Loucy (cell line): ENCODE data around the gene ZNF319.

Experiments
- H2AFZ ChIP-seq: fragments of 200-600 bp; sonication (generic); 2 replicates; pipeline ENCODE4 v1.6.0; 2016; ENCODE audit warnings: antibody characterized with exemption, mild to moderate bottlenecking, low read length, moderate library complexity
- H3F3A ChIP-seq: fragments of 200-600 bp; 2 replicates; pipeline ENCODE4 v1.6.0; 2016; ENCODE audit warnings: antibody characterized with exemption, low read depth, mild to moderate bottlenecking
- H3K27me3 ChIP-seq: fragments of 200-600 bp; sonication (generic); 2 replicates; pipeline ENCODE4 v1.6.1; 2014; ENCODE audit warnings: low read length, mild to moderate bottlenecking; ENCODE audit not compliant: insufficient read depth, poor library complexity, severe bottlenecking
- H3K36me3 ChIP-seq: fragments of 200-600 bp; sonication (generic); 2 replicates; pipeline ENCODE4 v1.6.1; 2016; ENCODE audit warnings: low read length; ENCODE audit not compliant: insufficient read depth
- H3K4me1 ChIP-seq: fragments of 200-600 bp; sonication (generic); 2 replicates; pipeline ENCODE4 v1.5.1; 2014; ENCODE audit warnings: low read length, mild to moderate bottlenecking; ENCODE audit not compliant: insufficient read depth, poor library complexity, severe bottlenecking
- H3K4me2 ChIP-seq: fragments of 200-600 bp; sonication (generic); 2 replicates; pipeline ENCODE4 v1.6.0; 2014; ENCODE audit warnings: antibody characterized with exemption, low read length, low read depth, mild to moderate bottlenecking; ENCODE audit not compliant: poor library complexity, severe bottlenecking
- H3K4me3 ChIP-seq: fragments of 200-600 bp; sonication (generic); 2 replicates; pipeline ENCODE4 v1.5.1; 2014; ENCODE audit warnings: low read length, mild to moderate bottlenecking, mixed read lengths; ENCODE audit not compliant: poor library complexity, severe bottlenecking
- H3K79me2 ChIP-seq: fragments of 200-600 bp; sonication (generic); 2 replicates; pipeline ENCODE4 v1.6.1; 2014; ENCODE audit warnings: low read length; ENCODE audit not compliant: insufficient read depth
- H3K9ac ChIP-seq: fragments of 200-600 bp; sonication (generic); 2 replicates; pipeline ENCODE4 v1.6.0; 2014; ENCODE audit warnings: mild to moderate bottlenecking, low read depth, low read length, moderate library complexity; ENCODE audit not compliant: poor library complexity, severe bottlenecking
- H3K9me2 ChIP-seq: fragments of 200-600 bp; sonication (generic); replicated peaks from 2 replicates; pipeline ENCODE4 v1.6.1; 2016; ENCODE audit warnings: low read depth, low read length, mixed read lengths
- H3K9me3 ChIP-seq: fragments of 200-600 bp; sonication (generic); 2 replicates; pipeline ENCODE4 v1.6.1; 2014; ENCODE audit warnings: mild to moderate bottlenecking, antibody characterized with exemption, low read length, low read depth; ENCODE audit not compliant: insufficient read depth
- H4K20me1 ChIP-seq: fragments of 200-600 bp; sonication (generic); 2 replicates; pipeline ENCODE4 v1.6.0; 2014; ENCODE audit warnings: antibody characterized with exemption, low read length, mild to moderate bottlenecking; ENCODE audit not compliant: insufficient read depth, poor library complexity, severe bottlenecking
- EZH2phosphoT487 ChIP-seq: fragments of 200-600 bp; IDR thresholded peaks from 2 replicates; pipeline ENCODE4 v1.6.1; 2018; ENCODE audit warnings: antibody characterized with exemption, mild to moderate bottlenecking, moderate library complexity, borderline replicate concordance
- TF ChIP-seq, protein P1 (sequence below): fragments of 200-600 bp; sonication (generic); conservative IDR thresholded peaks from 2 replicates; pipeline ENCODE4 v1.5.1; 2014; ENCODE audit warnings: mild to moderate bottlenecking, antibody characterized with exemption, low read length

Gene ZNF319

DNA sequence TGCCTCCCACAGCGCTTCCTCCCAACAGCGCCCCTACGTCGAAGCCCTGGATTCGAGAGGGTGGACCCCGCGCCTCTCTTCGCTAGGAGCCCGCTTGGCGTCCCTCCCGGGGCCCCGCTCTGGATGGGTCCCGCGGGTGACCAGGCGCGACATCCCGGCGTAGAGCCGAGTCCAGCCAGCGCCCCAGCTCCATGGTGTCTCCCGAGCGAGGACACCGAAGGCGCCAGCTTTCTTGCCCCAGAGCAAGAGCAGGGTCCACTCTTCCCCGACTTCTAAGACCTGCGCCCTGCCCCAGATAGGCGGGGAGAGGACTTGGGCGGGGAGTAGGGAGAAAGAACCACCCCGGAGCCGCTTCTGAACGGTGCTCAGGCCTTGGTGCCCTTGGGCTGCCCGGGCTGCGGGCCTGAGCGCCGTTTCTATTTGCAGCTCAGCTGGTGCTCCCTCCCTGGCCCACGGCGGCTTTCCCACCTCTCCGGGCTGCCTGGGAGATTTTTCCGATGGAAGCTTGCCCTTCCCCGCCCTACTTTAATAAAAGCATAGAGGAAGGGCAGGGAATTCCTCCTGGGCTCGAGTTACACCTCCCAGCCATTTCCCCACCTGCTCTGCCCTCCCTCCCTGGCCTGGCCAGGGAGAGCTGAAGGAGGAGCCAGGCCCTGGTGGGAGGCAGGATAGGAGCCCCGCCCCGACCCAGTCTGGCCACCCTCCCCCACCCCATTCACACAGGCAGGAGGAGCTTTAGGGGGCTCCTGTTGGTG lies 26.9 kb upstream of the ZNF319 start:
- H3K9ac ChIP-seq, result no peak overlapping the region

DNA sequence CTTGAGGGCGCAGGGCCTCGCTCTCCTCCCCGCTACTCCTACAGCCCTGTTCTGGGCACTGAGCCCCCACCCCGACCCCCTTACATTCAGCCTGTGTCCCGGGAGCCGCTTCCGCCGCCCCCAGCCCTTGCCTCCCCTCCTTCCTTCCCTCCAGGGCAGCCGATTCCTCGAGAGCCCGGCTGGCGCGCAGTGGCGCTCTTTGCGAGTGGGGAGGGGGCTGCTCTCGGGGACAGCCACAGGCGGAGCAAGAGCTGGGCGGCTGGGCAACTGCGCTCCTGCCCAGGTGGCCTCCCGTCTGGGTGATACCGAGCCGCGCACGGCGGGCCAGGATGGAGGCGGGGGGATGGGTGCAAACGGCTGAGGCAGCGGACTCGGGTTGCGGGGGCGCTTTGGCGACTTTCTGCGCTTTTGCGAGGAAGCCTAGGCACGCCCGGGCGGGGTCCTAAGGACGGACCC lies 26.3 kb upstream of the ZNF319 start:
- H3F3A ChIP-seq, result no peaks in the 10 kb centered on the region
- H3K9me3 ChIP-seq, result no peaks in the 10 kb centered on the region
- peaks cover 3% of the 10 kb centered on the region for H3K4me1 ChIP-seq
- H4K20me1 ChIP-seq, result no peaks in the 10 kb centered on the region
- no peaks in the 10 kb centered on the region for H3K36me3 ChIP-seq
- H3K4me3 ChIP-seq, result no peak overlapping the region
- no peaks in the 10 kb centered on the region for H3K9me2 ChIP-seq
- H3K79me2 ChIP-seq, result no peaks in the 10 kb centered on the region
- no peak overlapping the region for H3K9ac ChIP-seq
- TF ChIP-seq, protein P1, sequence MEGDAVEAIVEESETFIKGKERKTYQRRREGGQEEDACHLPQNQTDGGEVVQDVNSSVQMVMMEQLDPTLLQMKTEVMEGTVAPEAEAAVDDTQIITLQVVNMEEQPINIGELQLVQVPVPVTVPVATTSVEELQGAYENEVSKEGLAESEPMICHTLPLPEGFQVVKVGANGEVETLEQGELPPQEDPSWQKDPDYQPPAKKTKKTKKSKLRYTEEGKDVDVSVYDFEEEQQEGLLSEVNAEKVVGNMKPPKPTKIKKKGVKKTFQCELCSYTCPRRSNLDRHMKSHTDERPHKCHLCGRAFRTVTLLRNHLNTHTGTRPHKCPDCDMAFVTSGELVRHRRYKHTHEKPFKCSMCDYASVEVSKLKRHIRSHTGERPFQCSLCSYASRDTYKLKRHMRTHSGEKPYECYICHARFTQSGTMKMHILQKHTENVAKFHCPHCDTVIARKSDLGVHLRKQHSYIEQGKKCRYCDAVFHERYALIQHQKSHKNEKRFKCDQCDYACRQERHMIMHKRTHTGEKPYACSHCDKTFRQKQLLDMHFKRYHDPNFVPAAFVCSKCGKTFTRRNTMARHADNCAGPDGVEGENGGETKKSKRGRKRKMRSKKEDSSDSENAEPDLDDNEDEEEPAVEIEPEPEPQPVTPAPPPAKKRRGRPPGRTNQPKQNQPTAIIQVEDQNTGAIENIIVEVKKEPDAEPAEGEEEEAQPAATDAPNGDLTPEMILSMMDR, result no peak
- no peak for TF ChIP-seq EZH2phosphoT487
- H3K4me2 ChIP-seq, result no peak overlapping the region
- H3K27me3 ChIP-seq, result no peaks in the 10 kb centered on the region
- H2AFZ ChIP-seq, result no peak overlapping the region

More for the DNA sequence above, 26.9 kb upstream of the ZNF319 start:
- Histone ChIP-seq H4K20me1 (no peaks in the 10 kb centered on the region), H3K4me2 (no peak overlapping the region), H3K79me2 (no peaks in the 10 kb centered on the region), H3K4me3 (no peak overlapping the region), H3K4me1 (peaks cover 3% of the 10 kb centered on the region), H3K27me3 (no peaks in the 10 kb centered on the region), H2AFZ (no peak overlapping the region), H3K9me3 (no peaks in the 10 kb centered on the region), H3F3A (no peaks in the 10 kb centered on the region), H3K36me3 (no peaks in the 10 kb centered on the region), H3K9me2 (no peaks in the 10 kb centered on the region)
- no peak for TF ChIP-seq EZH2phosphoT487
- TF ChIP-seq, protein P1, result no peak

DNA sequence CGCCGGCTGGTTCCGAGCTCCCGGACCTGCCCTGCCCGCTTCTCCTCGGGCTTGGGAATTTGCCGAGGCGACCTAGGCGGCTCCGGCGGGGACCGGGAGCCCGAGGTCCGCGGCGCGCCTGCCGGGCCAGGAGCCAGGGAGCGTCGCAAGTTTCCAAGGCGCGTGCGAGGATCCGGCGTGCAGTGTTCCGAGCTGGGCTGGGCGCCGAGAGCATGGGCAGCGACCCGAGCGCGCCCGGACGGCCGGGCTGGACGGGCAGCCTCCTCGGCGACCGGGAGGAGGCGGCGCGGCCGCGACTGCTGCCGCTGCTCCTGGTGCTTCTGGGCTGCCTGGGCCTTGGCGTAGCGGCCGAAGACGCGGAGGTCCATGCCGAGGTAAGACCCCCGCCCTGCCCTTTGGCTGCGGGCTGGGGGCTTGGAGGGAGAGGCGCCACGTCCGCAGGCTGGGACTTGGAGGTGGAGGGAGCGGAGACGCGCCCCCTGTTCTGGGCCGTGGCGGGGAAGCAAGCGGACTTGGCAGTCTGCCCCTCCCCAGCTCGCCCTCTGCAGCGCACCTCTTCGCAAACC lies 25.8 kb upstream of the ZNF319 start:
- Histone ChIP-seq H3K36me3 (no peaks in the 10 kb centered on the region), H2AFZ (peak overlapping the region; percentile 98), H3F3A (no peaks in the 10 kb centered on the region), H3K9me3 (no peaks in the 10 kb centered on the region), H3K4me2 (peak overlapping the region; percentile 70), H3K4me3 (peak overlapping the region; percentile 85), H3K27me3 (no peaks in the 10 kb centered on the region), H3K9ac (no peak overlapping the region), H3K9me2 (no peaks in the 10 kb centered on the region), H3K79me2 (no peaks in the 10 kb centered on the region), H4K20me1 (no peaks in the 10 kb centered on the region), H3K4me1 (peaks cover 3% of the 10 kb centered on the region)
- TF ChIP-seq, protein P1, result no peak
- no peak for TF ChIP-seq EZH2phosphoT487
